GM19467 (cell line): Measurements from ENCODE around the gene SF3B3.
"Not testable (repeated sequence)": the region's sequence is repeated elsewhere in the genome, so short reads cannot be mapped to it uniquely, and the experiment has no call there.

ENCODE experiments used
- ATAC-seq: cut with Tn5 transposase; IDR thresholded peaks from one replicate; pipeline ENCODE4 v1.9.1; 2021; ENCODE audit warnings: mild to moderate bottlenecking, moderate library complexity; ENCODE audit not compliant: unreplicated experiment

Gene SF3B3

GRCh38 chr16:70510216-70510615 lies 13.4 kb upstream of the SF3B3 start:
- ATAC-seq: no peak

GRCh38 chr16:70511833-70512232 lies 11.8 kb upstream of the SF3B3 start:
- no peak for ATAC-seq

- ATAC-seq: no peak
Measured at GRCh38 chr16:70512456-70512855, 11.2 kb upstream of the SF3B3 start.

GRCh38 chr16:70520612-70521297 lies 2.9 kb upstream of the SF3B3 start:
- ATAC-seq: no peak

GRCh38 chr16:70522216-70523075 lies 1.2 kb upstream of the SF3B3 start:
- ATAC-seq: no peak

GRCh38 chr16:70523076-70523742 lies 407 bp upstream of the SF3B3 start, which contains the start of gene COG4:
TSS of gene COG4 (minus strand) at chr16:70523554. CDS start at chr16:70523543, 11 bp downstream.
- peak; percentile 39 for ATAC-seq

- ATAC-seq: not testable (repeated sequence)
Measured at GRCh38 chr16:70524399-70524825, 796 bp downstream of the SF3B3 start.

GRCh38 chr16:70526403-70526802 lies 2.8 kb downstream of the SF3B3 start:
- ATAC-seq: no peak

- no peak for ATAC-seq
Measured at GRCh38 chr16:70527315-70527996, 3.8 kb downstream of the SF3B3 start.

GRCh38 chr16:70529051-70529777 lies 5.6 kb downstream of the SF3B3 start:
- no peak for ATAC-seq

GRCh38 chr16:70529954-70530353 lies 6.3 kb downstream of the SF3B3 start:
- not testable (repeated sequence) for ATAC-seq

GRCh38 chr16:70534971-70535370 lies 11.4 kb downstream of the SF3B3 start:
- no peak for ATAC-seq

GRCh38 chr16:70540994-70541393 lies 17.4 kb downstream of the SF3B3 start:
- ATAC-seq: no peak

- no peak for ATAC-seq
Measured at GRCh38 chr16:70544548-70544947, 20.9 kb downstream of the SF3B3 start.

GRCh38 chr16:70548936-70549335 lies 25.3 kb downstream of the SF3B3 start:
- ATAC-seq: no peak

GRCh38 chr16:70550082-70550481 lies 26.5 kb downstream of the SF3B3 start:
- no peak for ATAC-seq

GRCh38 chr16:70551788-70552187 lies 28.2 kb downstream of the SF3B3 start:
- no peak for ATAC-seq

- ATAC-seq: no peak
Measured at GRCh38 chr16:70552675-70553074, 29.1 kb downstream of the SF3B3 start.

GRCh38 chr16:70553645-70554044 lies 30.0 kb downstream of the SF3B3 start:
- ATAC-seq: no peak

GRCh38 chr16:70556063-70556462 lies 32.4 kb downstream of the SF3B3 start:
- no peak for ATAC-seq
